ENCODE data around the gene ASB12. TPM values are rescaled to one million over a fixed set of nuclear protein-coding genes. Genes with fewer than 3 reads are reported as not detected.

The ASB12 gene
- total and polyA plus RNA-seq, 7 donors = 5.7 to 49.4 (median 26.9) TPM

DNA sequence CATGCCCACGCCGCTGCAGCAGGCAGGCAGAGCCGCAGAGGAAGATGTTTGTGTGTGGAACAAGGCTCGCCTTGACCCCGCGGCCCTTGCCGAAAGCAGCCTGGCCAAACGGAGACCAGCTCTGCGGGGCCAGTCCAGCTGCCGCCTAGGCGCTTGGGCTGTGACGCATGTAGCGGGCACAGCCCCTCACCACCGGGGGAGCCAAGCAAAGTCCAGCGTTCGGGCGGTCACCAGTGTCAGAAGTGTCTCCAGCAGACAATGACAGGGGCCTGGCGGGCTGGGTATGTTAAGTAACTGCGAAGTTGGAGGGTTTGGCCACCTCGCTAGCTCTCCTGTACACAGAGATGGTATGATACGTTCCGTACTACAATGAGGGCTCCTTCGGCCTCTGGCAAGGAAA lies 26.2 kb downstream of the ASB12 start:
- H3K4me3 ChIP-seq = peak overlapping the region; percentile 77
- ATAC-seq = peak in 2 of 4 donors; percentile 26 to 30
- intact Hi-C loops (cut with DNase I) = no loop called here

DNA sequence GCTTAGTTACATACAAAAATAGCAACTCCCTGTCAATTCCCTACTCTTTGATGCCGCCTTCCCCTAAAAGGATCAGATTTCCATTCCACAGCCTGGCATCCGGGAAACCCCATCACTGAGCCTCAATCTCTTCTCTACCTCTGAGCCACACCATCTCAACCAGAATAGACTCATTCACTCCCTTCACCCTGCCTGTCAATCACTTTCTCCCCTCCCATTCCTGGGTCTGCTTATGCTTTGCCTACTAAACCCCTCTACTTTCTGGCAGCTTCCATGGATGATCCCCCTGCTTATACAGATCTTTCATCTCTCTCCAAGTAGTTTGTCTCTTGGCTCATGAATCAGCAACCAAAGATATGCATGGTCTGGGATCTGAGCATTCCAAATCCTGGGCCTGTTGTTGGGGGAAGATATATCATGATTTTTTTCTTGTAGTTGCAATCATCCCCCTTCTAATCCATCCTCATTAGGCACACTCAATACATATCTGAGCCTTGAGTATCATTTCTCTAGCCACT lies 27.5 kb downstream of the ASB12 start:
- Histone ChIP-seq H3K27me3 (ENCODE audit: insufficient read depth in 3 of 3, low read length in 2 of 3) (no peaks in the 10 kb centered on the region), H3K4me3 (no peak overlapping the region), H3K4me1 (peaks cover 14% of the 10 kb centered on the region), H3K36me3 (ENCODE audit: insufficient read depth in 1 of 2, low read depth in 1 of 2) (no peaks in the 10 kb centered on the region), H3K9me3 (no peaks in the 10 kb centered on the region), H3K27ac (no peak overlapping the region)
- no peak for DNase-seq
- TF ChIP-seq, protein P1, sequence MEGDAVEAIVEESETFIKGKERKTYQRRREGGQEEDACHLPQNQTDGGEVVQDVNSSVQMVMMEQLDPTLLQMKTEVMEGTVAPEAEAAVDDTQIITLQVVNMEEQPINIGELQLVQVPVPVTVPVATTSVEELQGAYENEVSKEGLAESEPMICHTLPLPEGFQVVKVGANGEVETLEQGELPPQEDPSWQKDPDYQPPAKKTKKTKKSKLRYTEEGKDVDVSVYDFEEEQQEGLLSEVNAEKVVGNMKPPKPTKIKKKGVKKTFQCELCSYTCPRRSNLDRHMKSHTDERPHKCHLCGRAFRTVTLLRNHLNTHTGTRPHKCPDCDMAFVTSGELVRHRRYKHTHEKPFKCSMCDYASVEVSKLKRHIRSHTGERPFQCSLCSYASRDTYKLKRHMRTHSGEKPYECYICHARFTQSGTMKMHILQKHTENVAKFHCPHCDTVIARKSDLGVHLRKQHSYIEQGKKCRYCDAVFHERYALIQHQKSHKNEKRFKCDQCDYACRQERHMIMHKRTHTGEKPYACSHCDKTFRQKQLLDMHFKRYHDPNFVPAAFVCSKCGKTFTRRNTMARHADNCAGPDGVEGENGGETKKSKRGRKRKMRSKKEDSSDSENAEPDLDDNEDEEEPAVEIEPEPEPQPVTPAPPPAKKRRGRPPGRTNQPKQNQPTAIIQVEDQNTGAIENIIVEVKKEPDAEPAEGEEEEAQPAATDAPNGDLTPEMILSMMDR (IDR thresholded peaks at IDR 0.05) = no peak
- intact Hi-C loops (cut with DNase I) = no loop called here
- whole genome bisulfite sequencing, 3 donors = 33 to 56% (median 33%) methylated on average over 2 of the region's 2 CpGs
- ATAC-seq = no peak

More for the DNA sequence above, 26.2 kb downstream of the ASB12 start:
- H3K27me3 ChIP-seq (ENCODE audit: insufficient read depth in 3 of 3, low read length in 2 of 3) = no peaks in the 10 kb centered on the region
- H3K4me1 ChIP-seq = peaks cover 14% of the 10 kb centered on the region
- H3K9me3 ChIP-seq = no peaks in the 10 kb centered on the region
- 11 to 33% (median 21%) methylated on average over 20 to 23 of the region's 23 CpGs for WGBS, 3 donors
- TF ChIP-seq, protein P1 (IDR thresholded peaks at IDR 0.05) = no peak
- peak; percentile 32 to 69 for DNase-seq
- H3K36me3 ChIP-seq (ENCODE audit: insufficient read depth in 1 of 2, low read depth in 1 of 2) = no peaks in the 10 kb centered on the region
- peak overlapping the region; percentile 88 for H3K27ac ChIP-seq

DNA sequence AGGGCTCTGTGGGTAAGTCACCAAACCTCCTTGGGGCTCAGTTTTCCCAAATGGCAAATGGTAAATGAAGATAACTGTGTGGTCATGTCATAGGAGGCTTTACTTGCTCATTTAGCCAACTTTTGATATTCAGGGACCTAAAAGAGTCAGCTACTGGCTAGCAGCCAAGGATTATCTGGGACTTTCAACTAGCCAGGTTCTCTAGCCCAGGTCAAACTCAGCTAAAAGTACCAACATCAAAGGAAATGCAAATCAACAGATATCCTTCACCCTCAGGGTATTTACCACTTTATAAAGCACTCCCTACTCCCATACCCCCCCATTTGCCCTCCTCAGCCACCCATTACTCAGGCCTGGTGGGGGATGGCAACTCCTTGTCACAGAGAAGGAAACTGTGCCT lies 32.4 kb downstream of the ASB12 start:
- Histone ChIP-seq H3K36me3 (ENCODE audit: insufficient read depth in 1 of 2, low read depth in 1 of 2) (no peaks in the 10 kb centered on the region), H3K27ac (no peak overlapping the region), H3K9me3 (no peaks in the 10 kb centered on the region), H3K27me3 (ENCODE audit: insufficient read depth in 3 of 3, low read length in 2 of 3) (no peaks in the 10 kb centered on the region), H3K4me3 (no peak overlapping the region), H3K4me1 (peaks cover 11% of the 10 kb centered on the region)
- TF ChIP-seq, protein P1 (IDR thresholded peaks at IDR 0.05) = no peak
- intact Hi-C loops (cut with DNase I) = no loop called here
- ATAC-seq = no peak
- no peak for DNase-seq

DNA sequence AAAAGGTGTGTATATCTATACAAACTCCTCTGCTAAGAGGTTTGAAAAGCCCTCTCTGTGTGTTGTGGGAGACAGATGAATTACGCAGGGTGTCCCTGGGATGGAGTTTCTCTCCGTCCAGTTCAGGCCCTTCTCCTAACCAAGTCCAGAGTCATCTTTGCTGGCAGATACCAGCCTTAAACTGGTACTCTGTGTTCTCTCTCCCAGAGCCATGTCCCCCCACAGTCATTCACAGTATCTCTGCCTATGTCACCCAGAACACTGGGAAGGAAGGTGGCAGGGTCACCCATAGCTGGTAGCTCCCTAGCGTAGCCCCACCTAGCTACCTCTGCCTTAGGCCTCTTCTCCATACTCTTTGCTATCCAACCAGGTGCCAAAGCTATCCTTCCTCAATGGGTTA lies 33.8 kb downstream of the ASB12 start:
- intact Hi-C loops (cut with DNase I) = no loop called here
- Histone ChIP-seq H3K36me3 (ENCODE audit: insufficient read depth in 1 of 2, low read depth in 1 of 2) (no peaks in the 10 kb centered on the region), H3K4me3 (no peak overlapping the region), H3K4me1 (peaks cover 6% of the 10 kb centered on the region), H3K9me3 (no peaks in the 10 kb centered on the region), H3K27me3 (ENCODE audit: insufficient read depth in 3 of 3, low read length in 2 of 3) (no peaks in the 10 kb centered on the region), H3K27ac (no peak overlapping the region)
- TF ChIP-seq, protein P1 (IDR thresholded peaks at IDR 0.05) = no peak
- no peak for DNase-seq
- ATAC-seq = peak in 2 of 4 donors; percentile 24 to 65
- 52 to 97% (median 75%) methylated on average over 3 of the region's 3 CpGs for WGBS, 3 donors

DNA sequence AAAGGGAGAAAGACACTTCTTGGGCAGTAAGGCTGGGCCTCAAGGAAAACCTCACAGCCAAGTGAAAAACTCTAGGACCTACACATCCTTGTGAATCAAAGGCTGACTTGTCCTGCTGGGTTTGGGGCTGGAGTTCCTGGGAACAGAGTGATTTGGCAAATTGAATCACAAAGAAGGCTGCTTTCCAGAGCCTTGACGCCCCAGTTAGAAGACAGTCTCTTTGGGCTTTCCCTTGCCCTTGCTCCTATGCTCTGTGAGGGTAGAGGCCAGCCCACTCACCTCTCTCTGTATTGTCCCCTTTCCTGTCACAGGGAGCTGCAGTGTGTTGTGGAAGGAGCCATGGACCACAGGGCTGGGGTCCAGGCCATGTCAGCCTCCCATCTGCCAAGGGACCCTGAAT lies 34.5 kb downstream of the ASB12 start:
- Histone ChIP-seq H3K27me3 (ENCODE audit: insufficient read depth in 3 of 3, low read length in 2 of 3) (no peaks in the 10 kb centered on the region), H3K9me3 (no peaks in the 10 kb centered on the region), H3K27ac (no peak overlapping the region), H3K4me3 (no peak overlapping the region), H3K36me3 (ENCODE audit: insufficient read depth in 1 of 2, low read depth in 1 of 2) (peaks cover 0 to 1% of the 10 kb centered on the region in 2 donors), H3K4me1 (peaks cover 6% of the 10 kb centered on the region)
- DNase-seq (no peak), ATAC-seq (no peak)
- 45 to 80% (median 47%) methylated on average over 1 of the region's 1 CpG for WGBS, 3 donors
- intact Hi-C loops (cut with DNase I) = no loop called here
- TF ChIP-seq, protein P1 (IDR thresholded peaks at IDR 0.05) = no peak

Data from psoas muscle (tissue), 8 donors.